SW 1271 (cell line): ENCODE measurements around the gene STK32A.

ENCODE experiments used
- DNase-seq, 2 experiments: peaks; one replicate each; lab custom pipeline; 2025; lab: John Stamatoyannopoulos, UW

Gene STK32A

DNA sequence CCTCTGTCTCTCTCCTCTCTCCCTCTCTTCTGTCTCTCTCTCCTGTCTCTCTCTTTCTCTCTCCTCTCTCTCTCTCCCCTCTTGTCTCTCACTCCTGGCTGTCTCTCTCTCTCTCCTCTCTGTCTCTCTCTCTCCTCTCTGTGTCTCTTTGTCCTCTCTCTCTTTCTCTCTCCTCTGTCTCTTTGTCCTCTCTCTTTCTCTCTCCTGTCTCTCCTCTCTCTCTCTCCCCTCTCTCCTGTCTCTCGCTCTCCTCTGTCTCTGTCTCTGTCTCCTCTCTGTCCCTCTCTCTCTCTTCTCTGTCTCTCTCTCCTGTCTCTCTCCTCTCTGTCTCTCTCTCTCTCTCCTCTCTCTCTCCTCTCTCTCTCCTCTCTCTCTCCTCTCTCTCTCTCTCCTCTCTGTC lies 25.0 kb downstream of the STK32A start:
- DNase-seq: no peak

DNA sequence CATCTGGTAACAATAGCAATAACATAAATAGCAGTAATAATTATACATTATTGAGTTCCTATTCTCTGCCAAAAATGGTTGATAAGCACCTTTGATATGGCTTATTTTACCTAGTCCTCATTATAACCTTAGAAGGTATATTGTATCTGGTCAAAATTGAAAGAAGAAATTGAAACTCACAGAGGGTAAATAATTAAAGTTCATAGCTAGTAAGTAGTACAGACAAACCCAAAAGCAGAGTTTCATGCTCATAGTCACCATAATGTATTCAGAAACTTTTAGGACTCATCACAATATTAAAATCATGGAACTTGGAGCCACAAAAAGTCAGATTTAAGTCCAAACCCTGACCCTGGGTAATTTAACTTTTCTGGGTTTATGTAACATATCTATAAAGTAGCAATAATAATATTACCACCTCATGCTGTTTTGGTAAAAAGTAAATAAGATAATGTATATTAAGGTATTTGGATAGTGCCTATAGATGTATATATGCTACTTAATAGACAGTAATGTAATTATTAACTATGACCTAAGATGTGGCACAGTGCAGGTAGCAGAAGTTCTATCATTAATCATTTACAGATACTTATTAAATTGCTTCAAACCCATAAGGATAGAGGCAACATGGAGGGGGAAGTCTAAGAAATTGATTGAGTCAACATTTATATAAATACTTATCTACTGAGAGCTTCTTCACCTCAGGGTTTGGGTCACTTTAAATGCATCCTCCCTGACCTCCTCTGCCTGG lies 32.4 kb downstream of the STK32A start:
- DNase-seq: no peak

DNA sequence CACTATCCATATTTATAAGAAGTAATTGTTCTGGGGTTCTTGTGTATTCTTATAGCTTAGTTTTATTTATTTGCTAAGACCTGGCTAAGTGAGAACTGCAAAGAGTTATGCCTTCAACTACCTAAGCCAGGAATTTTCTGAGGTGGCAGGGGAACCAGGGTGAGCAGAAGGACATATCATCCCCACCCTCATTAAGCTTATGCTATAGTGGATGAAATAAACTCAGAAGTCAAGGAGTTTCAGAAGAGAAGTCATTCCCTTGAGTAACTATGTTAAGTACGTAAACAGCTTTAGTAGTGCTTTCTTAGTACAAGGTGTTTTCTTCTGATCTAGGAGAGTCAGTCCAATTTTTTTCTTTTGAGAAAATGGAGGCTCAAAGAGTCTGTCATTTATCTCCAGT lies 41.7 kb downstream of the STK32A start:
- no peak for DNase-seq

DNA sequence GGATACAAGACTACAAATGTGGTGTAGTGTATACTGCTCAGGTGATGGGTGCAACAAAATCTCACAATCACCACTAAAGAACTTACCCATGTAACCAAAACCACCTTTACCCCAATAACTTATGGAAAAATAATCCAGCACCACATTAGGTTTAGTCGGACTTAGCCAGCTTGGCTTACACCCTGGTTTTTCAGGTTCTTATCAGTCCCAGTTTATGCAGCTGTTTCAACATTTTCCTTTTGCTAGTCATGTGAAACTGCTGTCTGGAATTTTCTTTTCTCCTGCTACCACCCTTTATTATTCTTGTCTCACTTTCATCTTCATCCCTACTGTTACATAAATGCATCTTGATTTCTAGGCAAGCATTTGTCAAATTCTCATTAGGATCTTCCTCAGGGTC lies 51.5 kb downstream of the STK32A start:
- no peak for DNase-seq

DNA sequence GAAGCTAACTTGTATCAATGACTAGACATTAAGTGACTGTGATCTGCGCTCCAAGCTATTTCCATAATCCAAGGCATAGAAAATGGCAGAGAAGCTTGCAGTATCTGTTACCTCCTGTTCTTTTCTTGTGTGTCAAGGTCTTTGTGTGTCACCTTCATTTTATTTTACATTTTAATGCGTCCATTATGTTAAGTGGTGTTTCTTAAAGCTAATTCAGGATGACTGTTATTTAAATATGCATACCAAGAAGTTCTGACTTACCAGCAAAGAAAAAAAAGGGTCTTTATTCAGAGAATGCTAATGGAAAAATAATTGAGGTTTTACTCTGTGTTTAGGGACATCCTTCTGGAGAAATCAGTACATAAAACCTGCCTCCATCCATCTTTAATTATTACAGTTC lies 52.3 kb downstream of the STK32A start:
- no peak for DNase-seq

DNA sequence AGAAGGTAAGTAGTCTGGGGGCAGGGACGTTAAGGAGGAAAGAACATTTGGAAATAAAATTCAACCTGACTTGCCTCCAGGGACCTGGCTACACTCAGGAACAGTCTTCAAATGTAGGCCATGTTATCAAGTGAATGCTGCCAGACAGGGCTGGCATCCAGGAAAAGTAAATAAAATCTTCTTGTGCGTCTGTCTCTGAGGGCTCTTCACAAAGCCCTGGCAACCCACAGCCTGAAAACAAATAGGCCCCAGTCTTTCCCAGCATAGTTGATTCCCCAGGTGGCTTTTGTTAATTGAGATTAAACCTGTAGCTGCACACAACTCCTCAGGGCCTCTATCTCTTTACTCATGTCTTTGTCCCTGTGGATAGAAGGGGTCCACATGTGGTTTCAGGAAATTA lies 55.4 kb downstream of the STK32A start:
- no peak for DNase-seq

DNA sequence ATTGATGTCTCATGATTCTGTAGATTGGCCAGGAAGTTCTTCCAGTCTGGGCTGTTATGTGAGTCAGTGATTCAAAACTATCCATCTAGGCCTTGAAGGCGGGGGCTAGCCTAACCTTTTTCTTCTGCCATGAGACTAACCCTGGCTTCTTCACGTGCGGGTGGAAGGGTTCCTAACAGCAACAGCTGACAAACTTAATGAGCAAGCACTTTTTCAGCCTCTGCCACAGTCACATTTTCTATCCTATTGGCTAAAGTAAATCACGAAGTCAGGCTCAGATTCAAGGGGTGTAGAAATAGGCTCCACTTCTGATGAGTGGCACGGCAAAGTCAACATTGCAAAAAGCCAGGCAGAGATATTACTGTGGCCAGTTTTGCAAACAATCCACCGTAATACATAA lies 68.4 kb downstream of the STK32A start:
- no peak for DNase-seq

DNA sequence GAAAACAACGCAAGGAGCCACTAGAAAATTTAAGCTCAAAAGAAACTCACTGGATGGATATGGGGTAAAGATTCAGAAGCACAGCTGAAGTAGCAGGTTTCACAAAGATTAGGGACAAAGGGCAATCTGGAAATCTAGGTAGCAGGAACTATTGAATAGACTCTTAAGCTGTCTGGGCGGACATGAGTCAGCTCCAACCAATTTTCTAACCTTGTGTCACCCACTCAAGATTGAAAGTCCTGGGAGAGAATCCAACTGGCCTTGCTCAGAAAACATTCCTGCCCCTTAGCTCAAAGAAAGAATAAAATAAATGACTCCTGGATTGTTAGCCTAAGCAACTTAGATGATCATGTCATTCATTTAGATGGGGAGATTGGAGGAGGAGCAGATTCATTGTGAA lies 69.2 kb downstream of the STK32A start:
- DNase-seq: peak in 1 of 2 experiments; percentile 70

DNA sequence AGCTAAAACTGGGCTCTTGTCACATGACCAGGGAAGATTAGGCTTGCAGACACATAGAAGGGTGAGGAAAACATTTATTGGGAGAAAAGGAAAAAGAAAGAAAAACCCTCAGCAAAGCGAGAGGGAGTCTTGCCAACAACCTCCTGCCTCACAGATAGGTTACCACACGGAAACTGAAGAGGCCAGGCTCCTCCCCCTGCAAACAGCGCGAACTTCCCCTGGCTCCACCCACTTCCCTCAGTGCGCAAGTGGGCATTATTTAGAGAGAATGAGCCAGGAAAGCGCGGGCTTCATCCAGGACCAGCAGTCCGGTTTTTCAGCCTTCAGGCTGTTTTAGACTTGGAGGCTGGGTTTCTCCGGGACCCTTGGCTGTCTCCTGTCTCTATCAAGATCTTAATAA lies 70.3 kb downstream of the STK32A start:
- DNase-seq: no peak

DNA sequence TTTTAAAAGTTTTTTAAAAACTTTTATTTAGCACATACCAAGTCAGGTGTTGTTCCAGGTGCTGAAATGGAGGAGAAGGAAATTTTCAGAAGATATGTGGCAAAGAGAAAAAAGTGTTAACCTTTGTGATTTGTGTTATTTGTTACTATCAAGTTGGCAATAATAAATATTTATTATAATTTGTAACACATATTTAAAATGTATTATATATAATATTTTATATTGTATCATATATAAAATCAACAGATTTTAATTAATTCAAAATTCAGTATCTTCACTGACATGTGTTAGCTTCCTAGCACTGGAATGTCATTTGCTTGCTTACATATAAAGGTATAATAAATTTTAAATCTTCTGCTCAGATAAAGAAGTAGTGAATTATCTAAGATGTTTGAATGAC lies 71.5 kb downstream of the STK32A start:
- no peak for DNase-seq

DNA sequence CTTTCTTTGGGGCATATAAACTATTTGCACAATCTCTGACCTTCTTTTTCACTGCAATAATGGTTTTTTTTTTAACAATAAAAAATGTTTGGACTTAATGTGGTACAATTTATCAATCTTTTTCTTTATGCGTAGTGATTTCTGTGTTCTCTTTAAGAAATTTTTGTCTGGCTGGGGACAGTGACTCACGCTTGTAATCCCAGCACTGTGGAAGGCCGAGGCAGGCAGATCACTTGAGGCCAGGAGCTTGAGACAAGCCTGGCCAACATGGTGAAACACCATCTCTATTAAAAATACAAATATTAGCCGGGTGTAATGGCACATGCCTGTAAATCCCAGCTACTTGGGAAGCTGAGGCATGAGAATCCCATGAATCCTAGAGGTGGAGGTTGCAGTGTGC lies 72.3 kb downstream of the STK32A start:
- no peak for DNase-seq

DNA sequence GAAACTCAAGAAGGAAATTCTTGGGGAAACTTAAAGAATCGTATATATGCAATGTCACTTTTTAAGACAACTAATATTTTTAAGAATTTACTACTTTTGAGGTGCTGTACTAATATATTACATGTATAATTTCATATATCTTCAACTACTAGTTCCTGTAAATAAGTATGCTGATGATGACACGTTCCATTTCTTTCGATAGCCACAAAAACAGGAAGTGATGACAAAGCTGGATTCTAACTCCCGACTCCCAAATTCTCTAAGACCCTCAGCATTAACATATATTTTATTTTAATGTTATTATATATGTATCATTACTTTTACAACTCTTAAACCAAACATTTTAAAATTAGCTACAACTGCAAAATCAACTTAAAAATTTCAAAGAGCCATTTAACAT lies 74.8 kb downstream of the STK32A start:
- no peak for DNase-seq

DNA sequence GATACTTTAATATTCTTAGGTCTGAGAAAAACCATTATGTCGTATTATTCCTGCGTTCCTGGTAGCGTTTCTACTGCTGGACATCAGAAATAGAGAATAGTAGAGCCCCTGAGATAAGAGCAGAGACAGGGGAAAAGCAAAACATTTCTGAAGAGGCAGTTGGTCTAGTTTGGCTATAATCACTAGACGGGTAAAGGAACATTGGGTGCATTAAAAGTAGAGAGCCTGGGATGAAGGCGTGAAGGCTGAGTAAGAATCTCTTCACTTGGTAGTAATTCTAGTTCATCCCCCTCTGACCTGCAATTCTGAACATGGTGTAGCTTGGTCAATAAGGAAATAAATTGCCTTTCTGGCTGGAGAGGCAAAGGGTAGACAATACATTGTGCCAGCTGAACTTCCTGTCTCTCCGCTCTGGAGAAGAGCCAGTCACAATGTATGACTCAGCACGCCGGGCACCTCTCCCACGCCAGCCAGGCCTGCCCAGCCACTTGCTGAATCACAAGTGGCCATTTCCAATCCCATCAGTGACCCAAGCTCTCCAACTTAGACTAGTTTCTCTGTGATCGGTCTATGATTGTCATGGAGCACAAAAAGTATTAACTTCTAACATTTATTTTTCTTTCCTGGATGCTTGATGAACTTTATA lies 75.4 kb downstream of the STK32A start:
- peak; percentile 81 to 92 for DNase-seq

DNA sequence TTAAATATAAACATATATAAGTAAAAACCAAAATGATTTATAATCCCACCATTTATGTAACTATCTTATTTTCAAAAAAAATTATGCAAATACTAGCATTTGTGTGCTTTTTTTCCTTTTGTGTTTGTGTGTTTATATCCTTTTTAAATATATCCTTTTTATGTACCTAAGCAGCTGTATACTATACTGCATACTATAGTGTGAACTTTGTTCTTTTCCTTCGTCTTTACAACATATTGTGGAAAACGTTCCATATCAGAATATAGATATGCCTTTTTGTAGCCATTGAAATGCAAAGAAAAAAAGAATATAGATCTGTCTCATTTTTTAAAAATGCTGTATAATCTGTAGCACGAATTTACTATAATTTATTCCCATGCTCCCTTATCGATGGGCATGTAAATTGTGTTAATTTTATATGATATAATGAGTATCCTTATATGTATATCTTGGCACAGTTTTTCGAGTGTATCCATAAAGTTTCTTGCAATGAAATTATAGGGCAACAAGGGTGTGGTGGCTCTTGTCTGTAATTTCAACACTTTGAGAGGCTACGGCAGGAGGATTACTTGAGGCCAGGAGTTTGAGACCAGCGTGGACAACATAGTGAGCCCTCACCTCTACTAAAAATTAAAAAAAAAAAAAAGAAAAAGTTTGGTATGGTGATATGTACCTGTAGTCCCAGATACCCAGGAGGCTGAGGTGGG lies 83.3 kb downstream of the STK32A start:
- DNase-seq: no peak

DNA sequence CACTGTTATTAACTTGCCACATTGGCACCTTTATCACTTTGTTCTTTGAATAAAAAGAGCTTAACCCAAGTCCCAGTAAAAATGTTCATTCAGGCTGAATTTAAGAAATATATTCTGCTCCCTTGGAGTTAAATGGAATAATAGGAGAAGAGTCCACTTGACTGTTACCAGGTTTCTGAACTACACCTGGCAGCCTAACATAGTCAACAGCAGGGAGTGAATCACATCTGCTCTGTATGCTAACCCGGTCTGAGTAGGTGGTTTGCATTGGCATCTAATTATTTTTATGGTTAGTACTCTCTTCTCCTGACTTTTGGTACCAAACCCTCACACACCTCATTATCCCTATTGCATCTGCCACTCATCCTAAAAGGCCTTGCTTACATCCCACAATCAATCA lies 86.7 kb downstream of the STK32A start:
- no peak for DNase-seq

DNA sequence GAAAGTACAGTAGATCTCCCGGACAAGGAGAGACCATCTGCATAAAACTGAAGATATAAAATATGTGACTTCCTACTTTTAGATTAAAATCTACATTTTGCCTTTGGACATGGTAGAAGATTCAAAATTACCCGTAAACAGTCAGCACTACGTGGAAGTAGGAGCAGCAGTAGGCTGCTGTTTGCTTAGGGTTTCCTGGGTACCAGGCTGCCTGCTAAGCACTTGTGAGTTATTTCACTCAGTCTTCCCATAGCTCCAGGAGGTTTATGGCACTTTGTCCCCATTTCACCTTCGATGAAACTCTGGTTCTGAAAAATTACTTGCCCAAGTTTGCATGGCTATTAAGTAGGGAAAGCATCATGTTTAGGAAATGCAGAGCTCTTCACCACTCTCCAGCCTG lies 92.6 kb downstream of the STK32A start:
- DNase-seq: no peak

DNA sequence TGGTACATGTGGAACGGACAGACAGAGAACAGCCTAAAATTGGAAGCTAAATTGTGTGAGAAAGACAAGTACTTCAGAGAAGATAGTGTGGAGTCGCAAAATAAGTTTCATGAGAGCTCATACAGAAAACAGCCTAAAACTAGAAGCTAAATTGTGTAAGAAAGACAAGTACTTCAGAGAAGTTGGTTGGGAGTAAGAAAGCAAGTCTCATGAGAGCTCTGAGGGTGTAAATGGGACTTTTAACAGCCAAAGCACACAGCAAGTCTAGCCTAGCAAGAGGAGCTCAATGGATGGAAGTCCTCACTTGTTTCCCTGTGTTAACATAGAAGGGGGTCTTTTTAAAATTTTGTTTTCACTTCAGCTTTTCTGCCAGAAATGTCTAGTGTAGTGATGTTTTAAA lies 93.1 kb downstream of the STK32A start:
- DNase-seq: no peak

DNA sequence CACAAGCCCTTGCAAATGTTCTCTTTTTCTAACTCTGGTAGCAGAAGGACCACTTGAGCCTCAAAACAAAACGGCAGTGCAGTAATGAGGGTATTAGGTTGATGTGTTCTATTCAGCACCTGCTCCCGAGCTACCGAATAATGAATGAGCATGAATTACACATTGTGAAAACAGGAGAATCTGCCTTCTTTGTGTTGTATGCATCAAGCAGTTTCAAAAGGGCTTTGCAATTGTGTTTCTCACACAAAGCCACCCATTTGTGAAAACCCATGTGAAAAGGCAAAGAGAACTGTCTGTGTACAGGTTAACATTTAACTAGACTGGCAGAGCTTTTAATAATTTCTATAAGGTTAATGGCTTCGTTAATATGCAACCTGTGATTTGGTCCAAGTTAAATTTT lies 97.8 kb downstream of the STK32A start:
- DNase-seq: no peak

DNA sequence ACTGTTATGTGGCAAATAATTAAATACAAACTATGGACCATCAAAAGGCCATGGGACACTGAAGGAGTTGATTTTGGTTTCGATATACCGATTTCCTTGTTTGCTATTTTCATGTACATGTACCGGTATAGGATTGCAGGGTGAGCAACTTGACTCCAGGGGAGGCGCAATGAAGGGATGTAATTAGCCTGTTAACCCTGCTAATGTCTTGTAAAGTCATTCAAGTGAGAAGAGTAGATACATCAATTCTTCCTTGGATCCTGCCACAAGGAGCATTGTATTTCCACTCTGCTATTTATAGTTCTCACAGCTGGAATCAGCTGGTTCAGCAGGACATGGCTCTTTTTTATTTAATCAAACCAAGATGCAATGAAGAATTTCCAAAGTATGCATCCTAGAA lies 102.0 kb downstream of the STK32A start:
- DNase-seq: no peak

DNA sequence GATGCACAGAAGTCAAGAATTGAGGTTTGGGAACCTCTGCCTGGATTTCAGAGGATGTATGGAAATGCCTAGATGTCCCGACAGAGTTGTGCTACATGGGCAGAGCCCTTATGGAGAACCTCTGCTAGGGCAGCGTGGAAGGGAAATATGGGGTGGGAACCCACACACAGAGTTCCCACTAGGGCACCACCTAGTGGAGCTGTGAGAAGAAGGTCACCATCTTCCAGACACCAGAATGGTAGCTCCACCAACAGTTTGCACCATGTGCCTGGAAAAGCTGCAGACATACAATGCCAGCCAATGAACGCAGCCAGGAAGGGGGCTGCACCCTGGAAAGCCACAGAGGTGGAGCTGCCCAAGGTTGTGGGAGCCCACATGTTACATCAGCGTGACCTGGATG lies 104.5 kb downstream of the STK32A start:
- no peak for DNase-seq

DNA sequence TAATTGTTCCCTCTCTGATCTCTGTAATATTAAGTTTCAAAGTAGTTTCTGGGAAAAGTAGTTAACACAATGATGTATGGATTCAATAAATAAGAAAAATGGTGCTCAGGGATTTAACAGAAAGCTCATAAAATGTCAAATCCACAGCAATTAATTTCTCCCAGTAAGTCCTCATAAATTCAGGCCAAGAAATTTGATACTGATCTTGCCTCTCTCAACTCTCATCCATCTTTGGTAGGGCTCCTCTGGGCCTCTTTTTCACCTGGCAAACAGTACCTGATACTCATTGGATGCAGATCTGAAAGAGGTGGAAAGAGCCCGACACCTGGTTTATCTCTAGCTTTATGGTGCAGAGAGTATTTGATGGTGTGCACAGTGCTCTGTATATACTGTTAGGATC lies 106.1 kb downstream of the STK32A start:
- no peak for DNase-seq

DNA sequence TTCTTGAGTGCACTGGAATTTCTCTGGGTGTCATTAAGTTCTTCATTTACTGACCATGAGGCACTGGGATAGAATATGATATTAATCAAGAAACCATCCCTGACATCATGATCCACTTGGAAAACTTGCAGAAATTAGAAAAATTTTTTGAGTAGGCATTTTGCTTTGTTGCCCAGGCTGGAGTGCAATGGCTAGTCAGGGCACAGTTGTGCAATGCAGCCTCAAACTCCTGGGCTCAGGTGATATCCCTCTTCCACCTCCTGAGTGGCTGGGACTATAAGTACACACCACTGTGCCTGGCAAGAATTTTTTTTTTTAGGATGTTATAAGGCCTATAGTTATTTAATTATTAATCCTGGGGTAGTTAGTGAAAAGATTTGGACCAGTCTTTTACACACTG lies 106.5 kb downstream of the STK32A start:
- DNase-seq: no peak

DNA sequence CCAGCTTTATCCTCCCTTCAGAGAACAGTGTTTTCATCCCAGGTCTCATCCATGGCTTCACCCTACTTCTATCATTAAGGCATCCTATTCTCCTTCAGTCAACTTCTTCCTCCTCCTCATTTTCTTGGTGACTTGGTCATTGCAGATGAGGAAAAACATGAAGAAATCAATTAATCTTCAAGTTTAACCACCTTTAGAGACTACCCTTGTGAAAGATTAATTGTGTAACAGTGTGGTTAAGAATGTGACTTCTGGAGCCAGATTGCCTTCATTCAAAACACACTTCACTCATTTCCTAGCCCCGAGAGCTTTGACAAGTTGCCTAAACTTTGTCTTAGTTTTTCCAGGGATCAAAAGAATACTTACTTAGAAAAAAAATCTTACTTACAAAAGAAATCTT lies 110.0 kb downstream of the STK32A start:
- no peak for DNase-seq
